NCI-H524 (cell line): ENCODE measurements around the gene EFNB3.

Source experiments
- DNase-seq, 2 experiments: peaks; one replicate each; lab custom pipeline; 2025; lab: John Stamatoyannopoulos, UW

The EFNB3 gene

DNA sequence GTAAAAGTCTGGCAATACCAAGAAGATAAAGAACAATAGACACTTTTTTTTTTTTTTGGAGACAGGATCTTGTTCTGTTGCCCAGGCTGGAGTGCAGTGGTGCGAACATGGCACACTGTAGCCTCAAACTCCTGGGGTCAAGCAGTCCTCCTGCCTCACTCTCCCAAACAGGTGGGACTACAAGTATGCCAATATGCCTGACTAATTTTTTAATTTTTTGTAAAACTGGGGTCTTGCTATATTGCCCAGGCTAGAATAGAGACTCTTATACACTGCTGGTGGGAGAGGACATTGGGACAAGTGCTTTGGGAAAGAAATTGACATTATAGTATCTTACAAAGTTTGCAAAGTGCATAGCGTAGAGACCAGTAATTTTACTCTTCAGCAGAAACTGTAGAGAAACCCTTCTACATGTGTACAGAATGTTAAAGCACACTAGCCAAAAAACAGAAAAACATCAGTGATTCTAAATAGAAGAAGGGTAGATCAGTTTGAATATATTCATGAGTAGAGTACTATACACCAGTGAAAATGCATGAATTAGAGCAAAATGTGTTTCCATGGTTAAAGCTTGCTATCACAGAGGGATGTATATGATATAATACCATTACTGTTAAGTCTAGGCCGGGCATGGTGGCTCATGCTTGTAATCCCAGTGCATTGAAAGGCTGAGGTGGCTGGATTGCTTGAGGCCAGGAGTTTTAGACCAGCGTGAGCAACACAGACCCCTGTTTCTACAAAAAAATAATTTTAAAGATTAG lies 7.0 kb upstream of the EFNB3 start:
- no peak for DNase-seq

DNA sequence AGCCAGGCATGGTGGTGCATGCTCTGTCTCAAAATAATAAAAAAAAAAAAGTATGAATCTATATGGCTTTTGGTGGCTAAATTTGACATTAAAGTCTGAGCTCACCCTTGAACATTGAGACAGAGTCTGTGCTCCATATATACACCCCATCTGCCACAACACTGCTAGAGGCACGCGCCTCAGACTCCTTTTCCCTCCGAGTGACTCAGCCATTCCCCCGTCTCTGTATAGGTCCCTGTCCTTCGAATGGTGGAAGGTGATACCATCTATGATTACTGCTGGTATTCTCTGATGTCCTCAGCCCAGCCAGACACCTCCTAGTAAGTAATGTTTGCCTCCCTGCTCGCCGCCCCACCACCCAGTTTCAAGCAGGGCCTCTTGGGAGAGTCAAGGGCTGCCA lies 4.5 kb upstream of the EFNB3 start:
- DNase-seq = no peak

DNA sequence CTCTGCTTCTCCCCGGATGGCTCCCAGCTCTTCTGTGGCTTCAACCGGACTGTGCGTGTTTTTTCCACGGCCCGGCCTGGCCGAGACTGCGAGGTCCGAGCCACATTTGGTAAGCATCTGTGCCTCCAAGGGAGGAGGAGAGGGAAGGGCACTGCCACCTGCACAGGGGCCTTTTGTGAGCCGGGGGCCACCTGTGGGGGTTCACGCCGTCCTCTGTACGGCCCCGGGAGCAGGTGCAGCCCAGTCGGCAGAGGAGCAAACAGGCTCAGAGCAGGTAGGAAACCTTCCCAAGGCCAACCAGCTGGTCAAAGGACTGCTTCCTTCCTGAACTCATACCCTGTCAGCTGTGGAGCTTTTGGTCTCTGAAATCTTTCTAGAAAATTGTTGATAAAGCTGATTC lies 3.3 kb upstream of the EFNB3 start:
- no peak for DNase-seq

DNA sequence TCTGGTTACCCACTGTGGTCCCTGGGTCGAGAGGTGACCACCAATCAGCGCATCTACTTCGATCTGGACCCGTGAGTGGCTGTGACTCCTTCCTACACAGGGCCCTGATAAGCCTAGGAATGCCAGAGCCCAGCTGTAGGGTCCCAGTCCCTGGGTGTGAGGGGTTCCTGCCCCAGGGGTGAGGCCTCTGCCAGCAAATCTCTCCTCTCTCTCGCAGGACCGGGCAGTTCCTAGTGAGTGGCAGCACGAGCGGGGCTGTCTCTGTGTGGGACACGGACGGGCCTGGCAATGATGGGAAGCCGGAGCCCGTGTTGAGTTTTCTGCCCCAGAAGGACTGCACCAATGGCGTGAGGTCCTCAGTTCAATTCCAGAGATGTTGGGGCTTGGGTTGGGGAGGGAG lies 2.2 kb upstream of the EFNB3 start:
- no peak for DNase-seq

DNA sequence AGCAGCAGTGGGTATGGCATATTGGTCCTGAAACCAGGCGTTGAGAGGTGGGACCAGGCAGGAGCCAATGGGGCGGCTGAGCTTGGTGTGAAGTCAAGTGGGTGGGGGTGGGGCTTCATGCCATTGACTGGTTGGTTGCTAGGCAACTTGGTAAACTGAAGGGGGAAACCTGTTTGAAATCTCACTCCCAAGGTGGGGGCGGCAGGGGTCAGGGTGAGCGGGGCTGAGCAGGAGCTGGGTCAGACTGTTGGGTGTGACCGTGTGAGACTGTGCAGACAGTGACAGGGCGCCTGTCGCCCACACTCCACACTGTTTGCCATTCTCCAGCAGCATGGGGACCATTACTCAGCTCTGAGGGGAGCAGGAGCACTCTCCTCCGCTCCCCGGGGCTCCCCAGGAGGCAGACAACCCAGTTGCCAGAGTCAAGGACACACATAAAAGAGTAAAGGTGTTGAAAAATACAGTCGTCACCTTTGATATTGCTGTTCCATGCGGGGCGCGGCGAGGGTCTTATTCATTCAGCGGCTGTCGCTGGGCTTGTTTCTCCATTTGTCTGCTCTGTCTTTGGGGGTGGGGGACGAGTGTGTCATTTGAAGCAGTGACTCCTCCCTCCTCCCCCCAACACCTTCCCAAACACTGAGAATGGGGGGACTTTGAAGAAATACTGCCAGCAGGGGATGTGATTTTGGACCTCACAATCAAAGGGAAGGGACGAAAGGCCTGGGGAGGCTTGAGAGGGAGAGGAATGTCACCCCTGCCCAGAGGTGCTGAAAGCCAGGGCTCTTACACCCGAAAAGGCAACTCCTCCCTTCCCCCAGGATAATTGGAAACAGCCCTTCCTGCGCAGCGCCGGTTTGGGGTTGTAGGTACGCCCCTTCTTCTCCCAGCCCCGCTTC lies 1.2 kb upstream of the EFNB3 start:
- DNase-seq = peak; percentile 8 to 15

DNA sequence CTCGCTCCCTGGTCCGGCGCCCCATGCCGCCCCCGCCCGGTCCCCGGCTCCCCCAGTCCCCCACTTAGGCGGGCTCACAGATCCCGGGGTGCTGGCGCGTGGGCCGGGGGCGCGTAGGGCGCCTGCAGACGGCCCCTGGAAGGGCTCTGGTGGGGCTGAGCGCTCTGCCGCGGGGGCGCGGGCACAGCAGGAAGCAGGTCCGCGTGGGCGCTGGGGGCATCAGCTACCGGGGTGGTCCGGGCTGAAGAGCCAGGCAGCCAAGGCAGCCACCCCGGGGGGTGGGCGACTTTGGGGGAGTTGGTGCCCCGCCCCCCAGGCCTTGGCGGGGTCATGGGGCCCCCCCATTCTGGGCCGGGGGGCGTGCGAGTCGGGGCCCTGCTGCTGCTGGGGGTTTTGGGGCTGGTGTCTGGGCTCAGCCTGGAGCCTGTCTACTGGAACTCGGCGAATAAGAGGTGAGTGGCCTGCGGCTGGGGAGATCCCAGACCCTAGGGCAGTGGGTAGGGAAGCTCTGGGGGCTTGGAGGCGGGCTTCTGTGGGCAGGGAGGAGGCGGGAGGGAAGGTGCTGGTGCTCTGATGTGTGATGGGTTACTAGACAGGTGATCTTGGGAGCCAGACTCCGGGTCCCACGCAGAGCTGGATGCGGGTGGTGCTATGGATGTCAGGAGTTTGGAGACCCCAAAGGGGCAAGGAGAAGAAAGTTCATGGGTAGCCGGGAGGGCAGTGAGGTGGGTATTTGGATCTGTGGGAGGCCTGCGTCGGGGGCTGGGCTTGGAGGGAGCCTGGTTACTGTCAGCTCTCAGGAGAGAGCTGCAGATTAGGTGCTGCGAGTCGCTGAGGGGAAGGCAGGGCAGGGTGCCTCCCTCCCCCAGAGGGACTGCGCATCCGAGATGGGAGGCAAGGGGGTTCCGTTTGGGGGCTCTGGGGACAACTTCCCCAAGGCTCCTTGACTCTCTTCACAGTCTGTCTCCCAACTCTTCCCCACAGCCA lies 560 bp downstream of the EFNB3 start:
- DNase-seq = no peak

DNA sequence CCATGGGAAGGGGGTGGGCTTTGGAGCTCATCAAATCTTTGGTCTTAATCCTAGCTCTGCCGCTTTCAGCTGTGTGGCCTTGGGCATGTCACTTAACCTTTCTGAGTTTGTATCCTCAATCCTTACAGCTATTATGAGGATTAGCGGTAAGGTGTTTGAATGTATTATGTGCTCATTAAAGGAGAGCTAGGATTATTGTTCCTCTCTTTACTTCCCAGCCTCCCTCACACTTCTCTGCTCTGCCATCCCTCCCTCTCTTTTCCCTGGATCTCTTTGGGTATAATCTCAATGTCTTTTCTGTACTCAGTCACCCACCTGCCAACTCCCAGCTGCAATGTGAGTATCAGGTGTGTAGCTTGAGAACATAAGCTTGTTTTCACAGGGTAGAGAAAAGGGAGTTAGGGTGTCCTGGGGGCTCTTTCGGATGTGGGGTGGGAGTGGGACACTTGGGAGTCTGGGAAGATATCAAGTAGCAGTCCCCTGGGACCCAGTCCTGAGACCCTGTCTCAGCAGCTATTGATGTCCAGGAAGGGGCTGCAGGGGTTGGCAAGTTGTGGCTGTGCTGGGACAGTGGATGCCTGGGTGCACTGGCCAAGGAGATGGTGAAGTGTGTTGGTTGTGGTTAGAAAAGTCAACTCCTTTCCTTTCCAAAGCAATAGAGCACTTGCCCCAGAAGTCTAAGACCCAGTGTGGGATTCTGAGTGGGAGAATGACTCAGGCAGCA lies 1.8 kb downstream of the EFNB3 start:
- no peak for DNase-seq

DNA sequence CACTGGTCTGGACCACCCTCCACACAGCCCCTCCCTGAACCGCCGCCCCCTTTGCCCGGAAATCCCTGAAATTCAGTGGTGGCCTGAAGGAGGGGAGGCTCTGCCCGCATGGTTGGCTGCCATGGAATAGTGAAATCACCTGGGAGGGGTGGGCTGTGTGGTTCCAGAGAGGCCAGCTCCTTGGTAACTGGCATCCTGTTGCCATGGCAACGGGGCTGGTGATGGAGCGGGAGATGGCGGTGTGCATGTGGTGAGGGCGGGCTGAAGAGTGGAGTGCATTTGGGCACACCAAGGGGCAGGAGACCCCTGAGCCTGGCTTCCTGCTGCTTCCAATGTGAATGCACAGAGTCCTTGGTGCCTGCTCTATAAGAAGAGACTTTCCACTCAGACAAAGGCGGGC lies 2.4 kb downstream of the EFNB3 start:
- peak in 1 of 2 experiments; percentile 5 for DNase-seq

DNA sequence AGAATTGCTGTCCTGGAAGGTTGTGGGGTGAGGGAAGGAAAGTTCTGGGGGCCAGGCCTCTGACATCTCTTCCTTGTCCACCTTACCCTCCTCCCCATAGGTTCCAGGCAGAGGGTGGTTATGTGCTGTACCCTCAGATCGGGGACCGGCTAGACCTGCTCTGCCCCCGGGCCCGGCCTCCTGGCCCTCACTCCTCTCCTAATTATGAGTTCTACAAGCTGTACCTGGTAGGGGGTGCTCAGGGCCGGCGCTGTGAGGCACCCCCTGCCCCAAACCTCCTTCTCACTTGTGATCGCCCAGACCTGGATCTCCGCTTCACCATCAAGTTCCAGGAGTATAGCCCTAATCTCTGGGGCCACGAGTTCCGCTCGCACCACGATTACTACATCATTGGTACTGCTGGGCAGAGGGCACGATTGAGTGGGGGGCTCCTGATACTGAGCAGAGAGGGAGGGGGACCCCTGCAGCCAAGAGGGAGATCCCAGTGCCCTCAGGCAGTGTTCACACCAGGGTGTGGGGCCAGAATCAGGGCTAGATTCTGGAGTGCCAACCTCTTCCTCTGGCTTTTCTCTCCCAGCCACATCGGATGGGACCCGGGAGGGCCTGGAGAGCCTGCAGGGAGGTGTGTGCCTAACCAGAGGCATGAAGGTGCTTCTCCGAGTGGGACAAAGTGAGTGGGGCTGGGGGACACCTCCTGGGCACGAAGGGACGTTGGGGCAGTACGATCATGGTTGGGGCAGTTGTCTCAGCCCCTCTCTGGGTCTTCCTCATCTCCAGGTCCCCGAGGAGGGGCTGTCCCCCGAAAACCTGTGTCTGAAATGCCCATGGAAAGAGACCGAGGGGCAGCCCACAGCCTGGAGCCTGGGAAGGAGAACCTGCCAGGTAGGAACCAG lies 3.1 kb downstream of the EFNB3 start:
- no peak for DNase-seq

DNA sequence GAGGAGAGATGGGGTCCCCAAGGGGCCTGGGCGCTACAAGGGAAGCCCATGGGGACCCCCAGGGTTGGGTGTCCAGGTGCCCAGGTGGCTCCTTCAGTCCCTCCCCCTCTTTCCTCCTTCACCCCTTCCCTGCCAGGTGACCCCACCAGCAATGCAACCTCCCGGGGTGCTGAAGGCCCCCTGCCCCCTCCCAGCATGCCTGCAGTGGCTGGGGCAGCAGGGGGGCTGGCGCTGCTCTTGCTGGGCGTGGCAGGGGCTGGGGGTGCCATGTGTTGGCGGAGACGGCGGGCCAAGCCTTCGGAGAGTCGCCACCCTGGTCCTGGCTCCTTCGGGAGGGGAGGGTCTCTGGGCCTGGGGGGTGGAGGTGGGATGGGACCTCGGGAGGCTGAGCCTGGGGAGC lies 4.0 kb downstream of the EFNB3 start:
- DNase-seq = no peak

DNA sequence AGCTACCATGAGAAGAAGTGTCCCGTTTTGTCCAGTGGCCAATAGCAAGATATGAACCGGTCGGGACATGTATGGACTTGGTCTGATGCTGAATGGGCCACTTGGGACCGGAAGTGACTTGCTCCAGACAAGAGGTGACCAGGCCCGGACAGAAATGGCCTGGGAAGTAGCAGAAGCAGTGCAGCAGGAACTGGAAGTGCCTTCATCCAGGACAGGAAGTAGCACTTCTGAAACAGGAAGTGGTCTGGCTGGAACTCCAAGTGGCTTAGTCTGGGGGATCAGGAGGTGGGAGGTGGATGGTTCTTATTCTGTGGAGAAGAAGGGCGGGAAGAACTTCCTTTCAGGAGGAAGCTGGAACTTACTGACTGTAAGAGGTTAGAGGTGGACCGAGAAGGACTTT lies 5.3 kb downstream of the EFNB3 start:
- no peak for DNase-seq

DNA sequence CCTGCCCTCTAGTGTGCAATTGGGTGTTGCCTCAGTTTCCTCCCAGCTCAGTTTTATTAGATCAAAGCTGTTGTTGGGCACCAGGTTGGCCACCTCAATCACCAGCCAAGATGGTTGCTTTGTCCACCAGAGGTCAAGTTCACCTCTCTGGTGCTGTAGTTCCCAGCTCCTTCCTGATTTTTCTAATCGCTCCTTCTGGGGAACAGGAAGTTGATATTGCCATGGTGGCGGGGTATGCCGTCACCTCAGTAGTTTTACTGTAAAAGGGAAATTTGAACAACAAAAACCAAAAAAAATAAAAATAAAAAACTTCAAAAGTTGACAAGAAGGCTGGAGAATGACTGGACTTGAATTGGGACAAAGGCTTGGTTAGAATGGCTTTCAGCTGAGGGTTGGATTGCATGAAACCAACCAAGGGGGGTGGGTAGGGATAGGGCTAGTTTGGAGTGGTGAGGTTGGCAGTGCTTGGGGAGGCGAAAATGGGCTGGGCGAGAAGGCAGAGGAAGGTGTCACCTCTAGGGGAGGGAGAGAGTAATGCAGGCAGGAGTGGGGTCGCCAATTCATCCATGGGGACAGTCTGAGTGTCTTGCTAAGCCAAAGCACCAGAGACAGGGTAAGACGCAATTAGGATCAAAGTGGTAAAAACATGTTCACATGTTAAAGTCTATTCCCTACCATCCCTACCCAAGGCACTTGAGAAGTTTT lies 6.2 kb downstream of the EFNB3 start:
- DNase-seq = peak in 1 of 2 experiments; percentile 6

DNA sequence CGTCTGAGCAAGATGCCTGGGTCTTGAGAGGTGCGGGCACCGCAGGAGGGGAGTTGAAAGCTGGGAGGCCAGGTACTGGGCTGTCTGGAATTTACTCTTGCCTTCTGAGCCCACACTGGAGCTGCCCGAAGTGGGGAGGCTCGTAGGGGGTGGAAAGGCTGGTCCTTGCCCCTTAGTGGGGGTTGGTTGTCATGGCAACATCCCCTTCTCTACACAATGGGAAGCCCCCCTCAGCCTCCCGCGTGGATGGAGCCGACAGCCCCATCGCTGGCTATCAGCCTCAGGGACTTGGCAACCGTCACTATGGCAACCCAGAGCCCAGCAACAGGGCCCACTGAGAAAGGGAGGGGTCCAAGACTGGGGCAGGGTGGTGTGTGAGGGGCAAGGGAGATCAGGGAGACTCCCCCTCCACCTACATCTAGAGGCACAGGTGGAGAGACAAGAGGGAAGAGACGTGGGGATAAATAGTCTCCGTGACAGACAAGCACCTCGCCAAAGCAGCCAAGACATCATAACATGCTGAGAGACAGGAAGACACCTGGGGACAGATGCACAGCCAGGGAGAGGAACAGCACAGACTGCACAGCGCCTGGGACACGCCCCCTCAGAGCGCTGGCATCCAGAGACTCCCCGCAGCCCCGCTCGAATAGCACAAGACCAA lies 7.2 kb downstream of the EFNB3 start:
- peak; percentile 9 to 42 for DNase-seq

DNA sequence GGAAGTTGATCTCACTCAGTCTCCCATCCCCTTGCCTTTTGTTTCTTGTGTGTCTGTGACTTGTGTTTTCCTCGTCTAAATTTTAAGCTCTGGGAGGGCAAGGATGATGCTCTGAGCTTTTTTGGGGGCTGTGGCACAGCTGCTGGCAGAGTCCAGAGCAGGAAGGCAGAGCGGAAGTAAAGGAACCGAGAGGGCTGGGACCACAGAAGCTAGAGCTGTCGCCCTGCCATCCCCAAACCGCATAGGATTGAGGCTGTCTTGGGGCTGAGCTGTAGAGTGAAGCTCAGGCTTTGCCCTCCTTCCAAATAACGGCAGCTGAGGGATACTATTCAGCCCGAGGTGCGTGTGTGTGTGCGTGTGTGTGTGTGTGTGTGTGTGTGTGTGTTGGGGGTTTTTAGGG lies 8.8 kb downstream of the EFNB3 start:
- no peak for DNase-seq

DNA sequence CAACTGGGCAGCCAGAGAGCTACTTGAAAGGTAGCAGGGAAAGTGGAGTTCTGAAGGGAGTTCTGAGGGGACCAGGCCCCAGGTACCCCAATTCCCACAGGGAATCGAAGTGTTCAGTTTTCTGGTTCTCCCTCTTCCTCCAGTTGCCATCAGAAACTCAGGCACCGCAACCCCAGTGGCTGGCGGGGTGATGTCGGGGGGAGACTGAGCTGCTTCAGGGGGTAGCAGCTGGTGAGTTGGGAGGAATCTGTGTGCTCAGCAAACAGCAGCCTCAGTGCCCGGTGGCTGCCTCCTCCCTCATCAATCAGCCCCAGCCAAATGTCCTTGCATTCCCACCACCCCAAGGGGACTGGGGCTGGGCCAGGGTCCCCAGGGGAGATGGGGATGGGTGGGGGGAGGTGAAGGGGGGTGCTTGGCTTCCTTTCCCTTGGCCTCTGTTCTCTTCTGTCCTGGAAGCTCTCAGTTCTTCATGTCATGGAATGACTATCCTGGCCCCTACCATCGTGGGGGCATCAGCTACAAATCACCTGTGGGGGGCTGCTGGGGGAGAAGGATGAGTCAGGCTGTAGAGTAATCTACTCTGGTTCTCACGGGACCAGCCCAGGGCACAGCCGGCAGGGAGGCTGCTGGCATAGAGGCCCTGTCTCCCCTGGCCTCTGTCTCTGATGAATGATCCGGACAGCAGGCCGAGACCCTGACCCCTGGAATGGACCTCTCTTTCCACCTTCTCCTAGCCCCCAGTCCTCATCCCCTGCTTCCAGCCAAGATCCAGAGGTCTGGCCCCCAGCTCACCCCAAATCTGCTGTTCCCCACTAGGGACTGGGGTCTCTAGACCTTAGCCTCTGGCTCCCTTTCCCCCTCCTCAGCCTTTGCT lies 10.0 kb downstream of the EFNB3 start:
- no peak for DNase-seq

DNA sequence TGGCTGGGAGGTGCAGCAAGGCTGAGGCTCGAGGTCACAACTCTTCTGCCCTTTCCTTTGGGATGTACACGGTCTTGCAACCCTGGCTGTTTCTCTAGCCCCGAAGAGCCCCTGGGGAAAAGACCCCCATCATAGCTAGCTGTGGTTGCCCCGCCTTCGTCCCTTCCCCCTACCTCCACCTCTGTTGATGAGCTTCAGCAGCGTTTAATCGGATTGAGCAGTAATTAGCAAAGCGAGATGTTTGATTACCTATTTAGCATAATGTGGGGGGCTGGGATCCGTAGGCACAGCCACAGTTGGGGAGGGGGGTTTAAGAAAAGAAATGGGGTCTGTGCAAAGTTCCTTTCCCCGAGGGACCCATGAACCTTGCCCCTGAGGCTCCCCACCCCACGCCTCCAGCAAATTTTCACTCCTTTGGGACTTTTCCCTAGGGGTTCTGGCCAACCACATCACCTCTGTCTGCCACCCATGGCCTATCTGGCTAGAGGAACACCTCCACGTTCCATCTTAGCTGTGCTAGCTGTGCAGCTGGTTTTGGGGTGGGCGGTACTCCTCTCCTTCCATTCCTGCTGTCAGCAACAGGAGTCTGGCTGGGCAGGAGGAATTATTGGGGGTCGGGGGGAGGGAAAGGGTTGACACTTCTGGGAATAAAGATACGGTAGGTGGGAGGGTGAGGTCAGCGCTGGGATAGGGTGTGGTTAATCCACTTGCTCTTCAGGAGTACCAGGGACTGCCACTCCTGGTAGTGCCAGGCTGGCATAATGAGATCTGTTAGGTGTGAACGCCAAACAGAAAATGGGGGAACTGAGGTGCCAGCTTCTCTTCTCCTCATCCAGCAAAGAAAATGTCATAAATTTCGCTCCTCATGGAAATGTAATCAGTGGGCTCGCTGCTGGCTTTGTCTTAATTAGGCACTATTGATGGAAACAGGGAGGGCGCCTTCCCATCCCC lies 11.2 kb downstream of the EFNB3 start:
- no peak for DNase-seq
